HEK293T (cell line): ENCODE data around the gene COX6B1.

Source experiments
- CTCF ChIA-PET: fragments of 350-600 bp; formaldehyde crosslinking; extraction: SDS; loops from one replicate; lab custom pipeline; 2021; ENCODE audit warnings: antibody characterized with exemption, inconsistent platforms; lab: Yijun Ruan, JAX
- POLR2A ChIA-PET: fragments of 350-600 bp; formaldehyde crosslinking; extraction: SDS; loops from one replicate; lab custom pipeline; 2020; ENCODE audit warnings: antibody characterized with exemption, inconsistent platforms; lab: Yijun Ruan, JAX
- DNase-seq: peaks from one replicate; pipeline ENCODE4 v3.0.0; 2012; ENCODE audit warnings: mixed read lengths; ENCODE audit errors: extremely low spot score
- ARNT ChIP-seq: fragments of 450-650 bp; IDR thresholded peaks from 2 replicates; pipeline ENCODE4 v1.6.1; 2017; ENCODE audit warnings: mild to moderate bottlenecking
- BHLHE40 ChIP-seq: fragments of 450-650 bp; IDR thresholded peaks from 2 replicates; pipeline ENCODE4 v1.6.1; 2016; ENCODE audit warnings: mild to moderate bottlenecking, moderate library complexity, borderline replicate concordance
- CTBP1 ChIP-seq: fragments of 450-650 bp; IDR thresholded peaks from 2 replicates; pipeline ENCODE4 v1.6.1; 2016; ENCODE audit warnings: borderline replicate concordance
- ELF4 ChIP-seq: fragments of 450-650 bp; IDR thresholded peaks from 2 replicates; pipeline ENCODE4 v1.6.1; 2017; ENCODE audit warnings: antibody characterized with exemption
- FOXA1 ChIP-seq: fragments of 450-650 bp; IDR thresholded peaks from 2 replicates; pipeline ENCODE4 v1.6.1; 2016; ENCODE audit warnings: mild to moderate bottlenecking
- FOXK2 ChIP-seq: fragments of 450-650 bp; IDR thresholded peaks from 2 replicates; pipeline ENCODE4 v1.6.1; 2016; ENCODE audit warnings: mild to moderate bottlenecking
- FOXM1 ChIP-seq: fragments of 450-650 bp; IDR thresholded peaks from 2 replicates; pipeline ENCODE4 v1.6.1; 2017; ENCODE audit warnings: mild to moderate bottlenecking, borderline replicate concordance
- HDGF ChIP-seq: fragments of 450-650 bp; IDR thresholded peaks from 2 replicates; pipeline ENCODE4 v1.6.1; 2017; ENCODE audit warnings: antibody characterized with exemption, borderline replicate concordance
- L3MBTL2 ChIP-seq: fragments of 450-650 bp; conservative IDR thresholded peaks from 2 replicates; pipeline ENCODE4 v1.6.1; 2016; ENCODE audit warnings: mild to moderate bottlenecking
- LEF1 ChIP-seq: fragments of 450-650 bp; IDR thresholded peaks from 2 replicates; pipeline ENCODE4 v1.6.1; 2017; ENCODE audit warnings: mild to moderate bottlenecking, borderline replicate concordance
- NFRKB ChIP-seq: fragments of 450-650 bp; IDR thresholded peaks from 2 replicates; pipeline ENCODE4 v1.6.1; 2016; ENCODE audit warnings: mild to moderate bottlenecking, moderate library complexity
- SP1 ChIP-seq: fragments of 450-650 bp; IDR thresholded peaks from 2 replicates; pipeline ENCODE4 v1.6.1; 2017
- SUZ12 ChIP-seq: fragments of 450-650 bp; IDR thresholded peaks from 2 replicates; pipeline ENCODE4 v1.6.1; 2016; ENCODE audit warnings: mild to moderate bottlenecking
- TARDBP ChIP-seq: fragments of 450-650 bp; IDR thresholded peaks from 2 replicates; pipeline ENCODE4 v1.6.1; 2016
- ZNF384 ChIP-seq: fragments of 450-650 bp; IDR thresholded peaks from 2 replicates; pipeline ENCODE4 v1.6.1; 2016
- TF ChIP-seq, protein P1 (sequence below): fragments of 450-650 bp; IDR thresholded peaks from 2 replicates; pipeline ENCODE4 v1.6.1; 2016

The COX6B1 gene

DNA sequence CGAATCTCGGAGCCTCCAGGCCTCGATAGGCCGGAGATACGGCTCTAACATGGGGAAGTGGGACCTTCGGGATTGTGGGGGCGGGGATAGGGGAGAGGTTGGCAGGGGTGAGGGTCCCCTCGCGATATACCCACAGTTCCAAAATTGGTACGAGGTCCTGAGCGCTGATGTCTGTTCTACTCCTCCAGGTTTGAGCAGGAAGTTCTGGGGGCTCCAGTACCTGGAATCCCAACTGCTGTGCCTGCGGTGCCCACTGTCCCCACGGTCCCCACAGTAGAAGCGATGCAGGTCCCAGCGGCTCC lies 18.8 kb upstream of the COX6B1 start:
- POLR2A ChIA-PET, result interaction anchor here (1.0 kb wide), 1 partner anchor 19 kb away, joined by 4 read pairs; the partner anchor contains the start of gene COX6B1
- CTCF ChIA-PET, result no interaction called here
- no peak for DNase-seq
- TF ChIP-seq L3MBTL2 (no peak), ZNF384 (no peak)

- ChIA-PET CTCF (no interaction called here), POLR2A (no interaction called here)
- no peak for DNase-seq
- TF ChIP-seq FOXK2 (no peak), LEF1 (no peak), FOXM1 (no peak), SUZ12 (no peak), SP1 (no peak), TARDBP (no peak), ZNF384 (no peak), FOXA1 (no peak), BHLHE40 (no peak), ARNT (no peak)
These were observed 14.2 kb upstream of the COX6B1 start for GRCh38 chr19:35633727-35634440.

- no peak for DNase-seq
- ChIA-PET CTCF (no interaction called here), POLR2A (no interaction called here)
- no peak for TF ChIP-seq LEF1
- TF ChIP-seq TARDBP, result no peak
- no peak for TF ChIP-seq ELF4
- TF ChIP-seq FOXA1, result no peak
- TF ChIP-seq L3MBTL2, result no peak
- no peak for TF ChIP-seq CTBP1
- TF ChIP-seq FOXK2, result no peak
- TF ChIP-seq FOXM1, result no peak
- no peak for TF ChIP-seq SUZ12
- TF ChIP-seq BHLHE40, result no peak
- TF ChIP-seq, protein P1, sequence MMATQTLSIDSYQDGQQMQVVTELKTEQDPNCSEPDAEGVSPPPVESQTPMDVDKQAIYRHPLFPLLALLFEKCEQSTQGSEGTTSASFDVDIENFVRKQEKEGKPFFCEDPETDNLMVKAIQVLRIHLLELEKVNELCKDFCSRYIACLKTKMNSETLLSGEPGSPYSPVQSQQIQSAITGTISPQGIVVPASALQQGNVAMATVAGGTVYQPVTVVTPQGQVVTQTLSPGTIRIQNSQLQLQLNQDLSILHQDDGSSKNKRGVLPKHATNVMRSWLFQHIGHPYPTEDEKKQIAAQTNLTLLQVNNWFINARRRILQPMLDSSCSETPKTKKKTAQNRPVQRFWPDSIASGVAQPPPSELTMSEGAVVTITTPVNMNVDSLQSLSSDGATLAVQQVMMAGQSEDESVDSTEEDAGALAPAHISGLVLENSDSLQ, result no peak
These were observed 11.5 kb upstream of the COX6B1 start for GRCh38 chr19:35636651-35637050.

DNA sequence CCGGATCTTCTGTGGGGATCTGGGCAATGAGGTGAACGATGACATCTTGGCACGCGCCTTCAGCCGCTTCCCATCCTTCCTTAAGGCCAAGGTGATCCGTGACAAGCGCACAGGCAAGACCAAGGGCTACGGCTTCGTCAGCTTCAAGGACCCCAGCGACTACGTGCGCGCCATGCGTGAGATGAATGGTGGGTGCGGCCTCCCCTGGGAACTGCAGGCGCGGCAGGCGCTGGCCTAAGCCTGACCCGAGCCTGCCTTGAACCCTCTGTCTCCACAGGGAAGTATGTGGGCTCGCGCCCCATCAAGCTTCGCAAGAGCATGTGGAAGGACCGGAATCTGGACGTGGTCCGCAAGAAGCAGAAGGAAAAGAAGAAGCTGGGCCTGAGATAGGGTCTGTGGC lies 11.0 kb upstream of the COX6B1 start:
- POLR2A ChIA-PET, result interaction anchor here (0.9 to 1.8 kb wide), 3 partner anchors 9 to 27 kb away, joined by 3 to 9 read pairs (median 4); partner anchors contain the start of genes COX6B1 and RBM42
- no peak for DNase-seq
- CTCF ChIA-PET, result interaction anchor here (1.0 kb wide), 1 partner anchor 12 kb away, joined by 4 read pairs; no protein-coding TSS in a partner anchor
- TF ChIP-seq, protein P1, result no peak
- TF ChIP-seq SP1, result no peak
- TF ChIP-seq CTBP1, result no peak
- no peak for TF ChIP-seq TARDBP
- no peak for TF ChIP-seq FOXK2
- no peak for TF ChIP-seq ELF4
- TF ChIP-seq FOXA1, result no peak
- no peak for TF ChIP-seq ZNF384
- TF ChIP-seq L3MBTL2, result no peak
- TF ChIP-seq HDGF, result no peak
- TF ChIP-seq SUZ12, result no peak
- no peak for TF ChIP-seq FOXM1
- TF ChIP-seq NFRKB, result no peak
- no peak for TF ChIP-seq BHLHE40
- no peak for TF ChIP-seq LEF1
- no peak for TF ChIP-seq ARNT

GRCh38 chr19:35639321-35639639 lies 8.8 kb upstream of the COX6B1 start:
- ChIA-PET CTCF (no interaction called here), POLR2A (interaction anchor here (1.4 kb wide), 1 partner anchor 27 kb away, joined by 4 read pairs; the partner anchor contains the start of gene HAUS5)

DNA sequence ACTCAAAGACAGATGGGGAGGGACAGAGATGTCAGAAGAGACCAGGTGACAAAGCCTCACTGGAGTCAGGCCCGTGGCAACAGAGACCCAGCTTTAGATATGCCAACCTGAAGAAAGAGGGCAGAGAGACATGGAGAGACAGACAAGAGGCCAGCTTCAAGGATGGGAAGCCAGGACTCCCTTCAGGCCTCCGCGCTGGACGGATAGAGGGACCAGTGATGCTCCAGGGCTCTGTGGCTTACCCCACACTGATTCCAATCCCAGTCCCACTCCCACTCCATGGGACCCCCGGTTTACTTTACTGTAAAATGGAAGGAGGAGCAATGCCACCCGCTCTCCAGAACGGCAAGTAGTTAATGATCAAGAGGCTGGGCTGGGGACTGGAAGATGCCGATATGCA lies 8.3 kb upstream of the COX6B1 start:
- DNase-seq, result no peak
- CTCF ChIA-PET, result no interaction called here
- POLR2A ChIA-PET, result interaction anchor here (1.4 kb wide), 1 partner anchor 28 kb away, joined by 4 read pairs; the partner anchor contains the start of gene HAUS5
- TF ChIP-seq, protein P1, result no peak
- TF ChIP-seq SUZ12 (no peak), LEF1 (no peak), FOXM1 (no peak), SP1 (no peak), L3MBTL2 (no peak), FOXK2 (no peak), TARDBP (no peak), ARNT (no peak), ZNF384 (no peak), FOXA1 (no peak), ELF4 (no peak)

More at GRCh38 chr19:35639321-35639639, 8.8 kb upstream of the COX6B1 start:
- TF ChIP-seq LEF1 (no peak), SP1 (no peak), CTBP1 (no peak), FOXK2 (no peak), FOXM1 (no peak)
- TF ChIP-seq, protein P1, result no peak
- no peak for DNase-seq
